CD4-positive, CD25-positive, alpha-beta regulatory T cell (primary cell): ENCODE data around the gene KIAA1191. TPM values are rescaled to one million over a fixed set of nuclear protein-coding genes. Genes with fewer than 3 reads are reported as not detected.

ENCODE experiments used
- polyA plus RNA-seq, 4 donors: library from polyadenylated mRNA; unstranded; fragments of 300-500 nt; fragmentation: Illumina TruSeq; gene quantifications; one replicate each; pipeline ENCODE4 v1.2.3, GENCODE V29; 2021
- total RNA-seq: library from RNA; stranded (reverse); gene quantifications from one replicate; pipeline ENCODE4 v1.2.3, GENCODE V29; 2022

Gene KIAA1191
- total and polyA plus RNA-seq, 5 donors from 2014 or later: 59.0 to 68.9 (median 60.9) TPM

Other genes starting within 250 kb of the KIAA1191 start
- 21.1 TPM for gene SIMC1, start 123.3 kb downstream of the KIAA1191 start, total RNA-seq
- gene SIMC1, start 123.3 kb downstream of the KIAA1191 start, polyA plus RNA-seq: 1 to 10 TPM; 6.1 to 8.4 (median 7.4) TPM
- 4.8 TPM for gene ARL10, start 3.7 kb upstream of the KIAA1191 start, total RNA-seq
- gene ARL10, start 3.7 kb upstream of the KIAA1191 start, polyA plus RNA-seq: 1 to 10 TPM; 1.6 to 2.3 (median 2.1) TPM
- 15.5 TPM for gene NOP16, start 26.8 kb upstream of the KIAA1191 start, total RNA-seq
- gene NOP16, start 26.8 kb upstream of the KIAA1191 start, polyA plus RNA-seq: 10 to 100 TPM; 13.6 to 41.2 (median 35.1) TPM
- gene HIGD2A, start 27.0 kb upstream of the KIAA1191 start, total RNA-seq: 98.9 TPM
- 100 to 1,000 TPM; 228 to 278 (median 239) TPM for gene HIGD2A, start 27.0 kb upstream of the KIAA1191 start, polyA plus RNA-seq
- 85.9 TPM for gene CLTB, start 54.8 kb upstream of the KIAA1191 start, total RNA-seq
- 100 to 1,000 TPM in 2 of 4 donors, 10 to 100 TPM in 2; 92.5 to 129 (median 101) TPM for gene CLTB, start 54.8 kb upstream of the KIAA1191 start, polyA plus RNA-seq
- 31.8 TPM for gene FAF2, start 86.6 kb upstream of the KIAA1191 start, total RNA-seq
- gene FAF2, start 86.6 kb upstream of the KIAA1191 start, polyA plus RNA-seq: 10 to 100 TPM in 3 of 4 donors, 1 to 10 TPM in 1; 8.8 to 17.3 (median 14.0) TPM
- 268 TPM for gene RNF44, start 175.6 kb upstream of the KIAA1191 start, total RNA-seq
- gene RNF44, start 175.6 kb upstream of the KIAA1191 start, polyA plus RNA-seq: 1 to 10 TPM; 2.3 to 4.3 (median 3.4) TPM
- 1.3 TPM for gene CDHR2, start 187.6 kb upstream of the KIAA1191 start, total RNA-seq
- gene CDHR2, start 187.6 kb upstream of the KIAA1191 start, polyA plus RNA-seq: not detected
- gene GPRIN1, start 248.4 kb upstream of the KIAA1191 start, total RNA-seq: 1.9 TPM
- under 1 TPM; 0.24 to 0.87 (median 0.52) TPM for gene GPRIN1, start 248.4 kb upstream of the KIAA1191 start, polyA plus RNA-seq